ENCODE results near the gene HSPG2.

GRCh38 chr1:21783679-21784603 is 153.2 kb downstream of the HSPG2 start:
- TF ChIP-seq EZH2 (IDR thresholded peaks at IDR 0.05; ENCODE audit: borderline replicate concordance, low read length) (no peak), CTCF (IDR thresholded peaks at IDR 0.05; ENCODE audit: low read length) (no peak)

Measured in OCI-LY1 (cell line).